Measurements from ENCODE around the gene SNX5. TPM values are rescaled to one million over a fixed set of nuclear protein-coding genes. Genes with fewer than 3 reads are reported as not detected.

The SNX5 gene
- total and polyA plus RNA-seq, 2 donors (not counting 1 experiment from before 2014, with no cell fraction given): 97.8 to 128 TPM

- Histone ChIP-seq H3K27ac (ENCODE audit: low read length in 2 of 2) (peak overlapping the region; percentile 14 to 77), H3K27me3 (replicated peaks in 1 of 4; ENCODE audit: control extremely low read depth in 1 of 4, control insufficient read depth in 3 of 4, insufficient read depth in 4 of 4, low read length in 3 of 4) (no peaks in the 10 kb centered on the region), H3K79me2 (ENCODE audit: control insufficient read depth, insufficient read depth, low read length) (peaks cover 100% of the 10 kb centered on the region), H4K20me1 (ENCODE audit: control insufficient read depth, insufficient read depth, low read length, poor library complexity, severe bottlenecking) (peaks cover 12% of the 10 kb centered on the region), H2AFZ (ENCODE audit: insufficient read depth, low read depth, low read length, poor library complexity, severe bottlenecking) (no peak overlapping the region), H3K4me2 (replicated peaks; ENCODE audit: low read depth, low read length, poor library complexity, severe bottlenecking) (peak overlapping the region; percentile 48), H3K9me3 (ENCODE audit: control extremely low read depth in 1 of 3, control insufficient read depth in 2 of 3, insufficient read depth in 1 of 3, low read length in 2 of 3) (peaks cover 0 to 11% (median 0%) of the 10 kb centered on the region in 3 donors), H3K4me3 (ENCODE audit: control extremely low read depth in 1 of 5, extremely low read depth in 1 of 5, insufficient read depth in 1 of 5, low read depth in 2 of 5, low read length in 4 of 5) (no peak overlapping the region), H3K9ac (ENCODE audit: low read length) (no peak overlapping the region), H3K4me1 (ENCODE audit: control insufficient read depth in 2 of 2, insufficient read depth in 2 of 2, low read length in 2 of 2) (peaks cover 88 to 95% of the 10 kb centered on the region in 2 donors), H3K36me3 (replicated peaks in 1 of 2; ENCODE audit: control extremely low read depth in 1 of 2, control insufficient read depth in 1 of 2, extremely low read depth in 1 of 2, insufficient read depth in 2 of 2, low read length in 1 of 2) (peaks cover 0 to 36% of the 10 kb centered on the region in 2 experiments)
- TF ChIP-seq EZH2 (IDR thresholded peaks at IDR 0.05; ENCODE audit: borderline replicate concordance, insufficient read depth, low read depth, low read length, poor library complexity, severe bottlenecking): no peak
- no peak for TF ChIP-seq CTCF (IDR thresholded peaks at IDR 0.05)
- ATAC-seq (ENCODE audit: low read depth) (no peak), DNase-seq (no peak)
- H3K27ac Mint-ChIP-seq: peak overlapping the region; percentile 86
- WGBS (ENCODE audit: insufficient coverage): 80% methylated on average over 1 of the region's 5 CpGs
- no peaks in the 10 kb centered on the region for H3K9me3 Mint-ChIP-seq (ENCODE audit: insufficient read depth)
- CTCF ChIA-PET: interaction anchor here (1.1 to 6.0 kb wide), 5 partner anchors 10 to 38 kb away, joined by 4 to 46 read pairs (median 7); partner anchors contain the start of genes MGME1 and SNX5
- no peaks in the 10 kb centered on the region for H3K27me3 Mint-ChIP-seq
- POLR2A ChIA-PET: interaction anchor here (0.7 to 1.2 kb wide), 2 partner anchors 9 to 1865 kb away, joined by 3 read pairs; no protein-coding TSS in a partner anchor
- H3K4me3 Mint-ChIP-seq: peak overlapping the region; percentile 57
- peaks cover 91% of the 10 kb centered on the region for H3K4me1 Mint-ChIP-seq
- intact Hi-C loops (cut with micrococcal nuclease): loop anchor here (5.0 kb wide), 1 partner anchor 40 kb away; no protein-coding TSS in a partner anchor
These were observed 10.9 kb downstream of the SNX5 start for GRCh38 chr20:17957505-17958363.
